HUES48 (cell line): ENCODE results near the gene GNGT2.

Experiments used
- H3K27ac ChIP-seq: one replicate; pipeline ENCODE4 v1.7.0; 2013; ENCODE audit warnings: low read depth, low read length, inconsistent platforms
- H3K27me3 ChIP-seq: 2 replicates; pipeline ENCODE4 v1.6.1; 2013; ENCODE audit warnings: mild to moderate bottlenecking, low read length; ENCODE audit not compliant: control insufficient read depth, insufficient read depth
- H3K36me3 ChIP-seq: 2 replicates; pipeline ENCODE4 v1.6.1; 2013; ENCODE audit warnings: low read length; ENCODE audit not compliant: control insufficient read depth, insufficient read depth
- H3K4me1 ChIP-seq: 2 replicates; pipeline ENCODE4 v1.6.1; 2013; ENCODE audit warnings: mild to moderate bottlenecking, low read length; ENCODE audit not compliant: control insufficient read depth, insufficient read depth
- H3K4me3 ChIP-seq: 2 replicates; pipeline ENCODE4 v1.5.1; 2013; ENCODE audit warnings: mild to moderate bottlenecking, low read depth, low read length
- H3K9ac ChIP-seq: 2 replicates; pipeline ENCODE4 v1.6.1; 2013; ENCODE audit warnings: mild to moderate bottlenecking, low read depth, low read length, moderate library complexity
- H3K9me3 ChIP-seq: 2 replicates; pipeline ENCODE4 v1.6.1; 2013; ENCODE audit warnings: low read length; ENCODE audit not compliant: control insufficient read depth, insufficient read depth

The GNGT2 gene

DNA sequence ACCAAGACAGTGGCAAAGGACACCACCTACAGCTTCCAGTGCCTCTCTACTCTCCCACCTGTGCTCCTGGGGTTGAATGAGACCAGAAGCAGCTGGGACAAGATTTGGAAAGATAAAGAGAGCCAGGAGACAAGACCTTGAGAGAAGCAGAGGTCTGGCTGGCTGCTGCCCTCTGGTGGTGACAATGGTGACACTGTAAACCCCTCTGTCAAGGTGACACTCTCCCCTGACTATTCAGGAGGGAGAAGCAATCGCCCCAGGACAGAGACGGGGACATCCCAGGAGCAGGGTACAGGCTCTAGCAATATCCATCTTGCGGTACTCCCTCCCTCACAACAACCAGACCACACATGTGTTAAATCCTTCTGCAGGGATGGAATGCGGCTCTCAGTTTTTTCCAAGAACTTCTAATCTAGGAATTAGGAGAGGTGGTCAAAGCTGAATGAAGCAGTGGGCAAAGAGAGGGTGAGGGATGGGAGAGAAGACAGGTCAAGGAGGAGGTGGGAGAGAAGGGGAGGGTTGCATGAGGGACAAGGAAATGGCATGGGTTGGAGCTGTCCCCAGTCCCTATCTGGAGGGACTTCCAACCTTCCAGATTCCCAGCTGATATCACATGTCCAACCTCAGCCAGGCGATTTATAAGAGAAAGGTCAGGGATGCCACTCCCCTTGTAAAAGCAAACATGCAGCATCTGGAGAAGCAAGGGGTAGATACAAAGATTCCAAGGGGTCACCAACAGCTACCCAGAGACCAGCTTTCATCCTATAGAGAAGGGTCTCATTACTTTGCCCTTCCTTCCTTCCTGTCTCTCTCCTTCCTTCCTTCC, 17.3 kb upstream of the GNGT2 start:
- H3K36me3 ChIP-seq: no peaks in the 10 kb centered on the region
- H3K27me3 ChIP-seq: peaks cover 82% of the 10 kb centered on the region
- no peak overlapping the region for H3K9ac ChIP-seq
- H3K27ac ChIP-seq: no peak overlapping the region
- no peaks in the 10 kb centered on the region for H3K9me3 ChIP-seq
- peaks cover 7% of the 10 kb centered on the region; the same call in 1 of the 2 replicates for H3K4me1 ChIP-seq
- no peak overlapping the region for H3K4me3 ChIP-seq

DNA sequence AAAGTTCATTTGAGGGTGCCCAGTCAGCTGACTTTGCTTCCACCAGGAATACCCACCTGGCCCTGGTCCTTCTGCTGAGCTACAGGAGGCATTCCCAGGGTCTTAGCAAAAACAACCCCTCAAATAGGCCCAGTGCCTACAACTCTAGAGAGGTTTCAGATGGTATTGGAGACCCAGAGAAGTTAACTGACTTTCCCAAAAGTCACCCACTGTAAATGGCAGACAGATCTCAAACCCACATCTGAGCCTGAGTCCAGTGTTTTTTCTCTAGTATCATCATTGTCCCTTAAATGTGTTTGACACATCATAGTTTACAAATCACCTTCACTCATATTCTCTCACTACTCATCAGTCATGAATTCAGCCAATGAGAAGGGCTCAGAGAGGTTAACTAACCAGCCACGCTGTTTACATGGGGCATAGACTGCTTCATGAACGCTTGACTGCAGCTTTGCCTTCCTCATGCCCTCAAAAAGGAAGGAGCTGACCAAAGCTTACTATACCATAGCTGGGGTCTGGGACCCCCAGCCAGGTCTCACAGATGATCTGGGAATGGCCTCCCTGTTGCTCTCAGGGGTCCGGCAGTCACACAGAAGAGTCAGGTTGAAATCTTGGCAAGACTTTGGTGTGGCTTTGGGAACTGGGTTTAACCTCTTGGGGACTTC, 16.5 kb upstream of the GNGT2 start:
- Histone ChIP-seq H3K27ac (no peak overlapping the region), H3K27me3 (peaks cover 88% of the 10 kb centered on the region), H3K4me3 (no peak overlapping the region), H3K4me1 (peaks cover 7% of the 10 kb centered on the region; the same call in 1 of the 2 replicates), H3K36me3 (no peaks in the 10 kb centered on the region), H3K9ac (no peak overlapping the region), H3K9me3 (no peaks in the 10 kb centered on the region)

DNA sequence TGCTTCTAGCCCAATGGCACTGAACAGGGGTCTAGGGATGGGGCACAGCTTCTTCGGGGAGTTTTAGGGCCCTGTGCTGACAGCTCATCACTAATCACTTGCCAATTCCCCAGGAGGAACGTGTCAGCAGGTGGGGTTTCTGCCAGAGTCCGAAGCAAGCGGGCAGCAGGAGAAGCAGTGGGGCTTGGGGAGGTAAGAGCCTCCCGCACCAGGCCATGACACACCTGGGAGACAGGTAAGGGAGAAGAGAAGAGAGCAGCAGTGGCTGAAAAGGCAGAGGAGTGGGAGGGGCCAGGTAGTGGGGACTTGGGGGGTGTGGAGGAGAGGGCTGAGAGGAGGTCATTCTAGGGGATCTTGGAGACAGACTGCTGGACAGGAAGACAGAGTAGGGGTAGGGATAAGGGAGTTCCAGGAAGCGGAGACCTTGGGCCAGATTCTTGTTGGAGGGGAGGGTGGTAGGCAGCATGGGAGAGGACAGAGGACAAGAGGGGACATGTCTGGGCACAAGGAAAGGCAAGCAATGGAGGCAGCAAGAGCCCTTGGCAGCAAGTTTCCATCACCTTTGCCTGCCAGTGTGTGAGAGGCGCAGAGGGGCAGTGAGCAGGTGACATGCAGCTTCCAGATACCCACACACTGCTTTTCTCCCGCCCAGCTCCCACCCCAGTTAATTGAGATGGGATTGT, 15.3 kb upstream of the GNGT2 start:
- peaks cover 7% of the 10 kb centered on the region; the same call in 1 of the 2 replicates for H3K4me1 ChIP-seq
- no peak overlapping the region for H3K27ac ChIP-seq
- H3K36me3 ChIP-seq: no peaks in the 10 kb centered on the region
- H3K27me3 ChIP-seq: peaks cover 78% of the 10 kb centered on the region
- H3K4me3 ChIP-seq: no peak overlapping the region
- no peaks in the 10 kb centered on the region for H3K9me3 ChIP-seq
- no peak overlapping the region for H3K9ac ChIP-seq

DNA sequence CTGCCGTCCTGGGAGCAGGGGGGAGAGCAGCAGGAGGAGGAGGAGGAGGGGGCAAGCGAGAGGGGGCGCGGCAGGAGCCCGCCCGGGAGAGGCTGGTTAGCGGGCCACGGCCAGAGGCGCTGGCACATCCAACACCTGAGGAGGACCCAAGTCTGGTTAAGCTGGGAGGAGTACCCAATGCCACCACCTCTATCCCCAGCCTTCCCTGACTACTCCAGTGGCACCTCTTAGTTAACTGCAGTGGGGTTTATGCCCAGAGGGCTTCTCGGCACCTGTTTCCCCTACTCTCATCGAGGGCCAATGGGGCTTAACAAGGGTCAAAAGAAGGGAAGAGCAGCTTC, 14.6 kb upstream of the GNGT2 start:
- Histone ChIP-seq H3K9me3 (no peaks in the 10 kb centered on the region), H3K4me3 (peak overlapping the region; percentile 53), H3K36me3 (no peaks in the 10 kb centered on the region), H3K4me1 (peaks cover 7% of the 10 kb centered on the region; the same call in 1 of the 2 replicates), H3K27ac (no peak overlapping the region), H3K9ac (no peak overlapping the region), H3K27me3 (peaks cover 72% of the 10 kb centered on the region)

DNA sequence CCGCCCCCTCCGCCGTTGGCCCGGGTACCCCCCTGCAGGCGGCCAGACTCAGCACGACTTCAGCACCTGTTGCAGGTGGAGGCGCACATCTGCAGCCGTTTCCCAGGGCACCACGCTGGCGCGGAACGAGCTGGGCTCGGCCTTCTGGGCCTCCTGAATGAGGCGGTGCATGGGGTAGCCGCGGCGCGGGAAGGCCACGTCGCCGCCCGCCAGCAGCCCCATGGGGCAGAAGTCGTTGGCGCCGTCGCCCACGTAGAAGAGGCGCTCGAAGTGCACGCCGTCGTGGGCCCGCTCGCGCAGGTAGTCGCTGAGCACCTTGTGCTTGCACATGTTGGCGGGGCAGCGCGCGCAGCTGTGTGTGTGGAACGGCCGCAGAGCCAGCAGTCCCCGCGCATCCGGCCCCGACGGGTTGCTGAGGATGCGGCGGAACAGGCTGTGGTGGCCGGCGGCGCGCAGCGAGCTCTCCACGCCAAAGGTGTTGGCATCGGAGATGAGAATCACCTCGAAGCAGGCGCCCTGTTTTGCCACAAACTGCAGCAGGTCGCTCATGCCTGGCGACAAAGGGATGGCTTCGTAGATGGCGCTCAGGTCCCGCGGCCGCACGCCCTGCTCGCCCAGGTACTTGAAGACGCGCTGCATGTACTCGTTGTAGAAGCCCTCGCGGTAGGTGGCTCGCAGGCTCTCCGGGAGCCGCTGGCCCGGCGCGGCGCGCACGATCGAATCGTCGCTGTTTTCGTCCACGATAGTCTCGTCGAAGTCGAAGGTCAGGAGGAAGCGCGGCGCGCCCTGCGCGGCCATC, 14.0 kb upstream of the GNGT2 start:
- Histone ChIP-seq H3K4me1 (peaks cover 7% of the 10 kb centered on the region; the same call in 1 of the 2 replicates), H3K36me3 (no peaks in the 10 kb centered on the region), H3K9ac (peak overlapping the region; percentile 30; the same call in 1 of the 2 replicates), H3K9me3 (no peaks in the 10 kb centered on the region), H3K4me3 (peak overlapping the region; percentile 53), H3K27me3 (peaks cover 67% of the 10 kb centered on the region), H3K27ac (no peak overlapping the region)

DNA sequence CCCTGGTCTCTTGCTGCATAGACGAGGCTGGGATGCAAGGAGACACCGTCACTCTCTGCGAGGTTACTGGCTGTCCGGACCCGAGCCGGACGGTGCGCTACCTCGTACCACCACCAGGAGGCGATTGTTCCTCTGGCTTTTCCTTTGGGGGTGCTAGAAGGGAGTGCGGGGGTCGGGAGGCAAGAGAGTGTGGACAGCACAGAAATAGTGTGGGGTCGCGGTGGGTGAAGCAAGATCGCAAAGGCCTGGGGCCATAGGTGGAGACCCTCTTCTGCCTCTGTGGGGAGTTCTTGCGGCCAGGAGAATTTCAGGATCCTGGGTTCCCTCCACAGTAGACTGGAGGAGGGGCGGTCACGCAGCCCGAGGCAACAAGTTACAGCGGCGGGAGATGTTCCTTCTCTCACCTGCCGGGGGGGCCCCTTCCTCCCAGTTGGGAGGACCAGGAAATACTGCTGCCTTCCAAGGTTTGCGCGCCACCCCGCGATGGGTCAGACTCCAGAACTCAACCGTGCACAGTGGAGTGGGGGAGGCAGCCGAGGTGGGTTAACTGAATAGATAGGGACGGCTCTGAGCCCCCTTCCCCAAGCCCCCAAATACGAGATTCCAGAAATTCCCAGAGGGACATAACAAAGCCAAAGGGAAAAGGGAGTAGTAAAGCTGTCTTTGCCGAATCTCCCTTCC, 13.3 kb upstream of the GNGT2 start:
- Histone ChIP-seq H3K4me3 (peak overlapping the region; percentile 53), H3K9ac (no peak overlapping the region), H3K27me3 (peaks cover 59% of the 10 kb centered on the region)

DNA sequence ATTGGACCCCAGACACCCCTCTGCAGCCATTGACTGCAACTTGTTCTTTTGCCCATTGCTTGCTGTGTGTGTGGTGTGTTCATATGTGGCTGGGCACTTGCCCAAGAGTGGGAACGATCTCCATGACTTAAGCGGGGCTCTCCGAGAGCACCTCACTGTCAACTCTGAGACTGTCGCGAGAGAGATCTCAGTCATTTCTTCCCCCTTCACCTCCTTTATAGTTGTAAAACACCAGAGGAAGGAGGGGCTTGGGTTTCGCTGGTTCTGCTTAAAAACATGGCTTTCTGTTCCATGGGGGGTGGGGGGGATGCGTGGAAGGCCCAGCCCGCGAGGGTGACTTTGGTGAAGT, 12.8 kb upstream of the GNGT2 start:
- Histone ChIP-seq H3K9ac (no peak overlapping the region), H3K27me3 (peaks cover 57% of the 10 kb centered on the region), H3K4me1 (peaks cover 7% of the 10 kb centered on the region; the same call in 1 of the 2 replicates), H3K9me3 (no peaks in the 10 kb centered on the region), H3K27ac (no peak overlapping the region), H3K4me3 (peak overlapping the region; percentile 53), H3K36me3 (no peaks in the 10 kb centered on the region)

More for the DNA sequence above, 13.3 kb upstream of the GNGT2 start:
- Histone ChIP-seq H3K4me1 (peaks cover 7% of the 10 kb centered on the region; the same call in 1 of the 2 replicates), H3K27ac (no peak overlapping the region), H3K9me3 (no peaks in the 10 kb centered on the region), H3K36me3 (no peaks in the 10 kb centered on the region)

DNA sequence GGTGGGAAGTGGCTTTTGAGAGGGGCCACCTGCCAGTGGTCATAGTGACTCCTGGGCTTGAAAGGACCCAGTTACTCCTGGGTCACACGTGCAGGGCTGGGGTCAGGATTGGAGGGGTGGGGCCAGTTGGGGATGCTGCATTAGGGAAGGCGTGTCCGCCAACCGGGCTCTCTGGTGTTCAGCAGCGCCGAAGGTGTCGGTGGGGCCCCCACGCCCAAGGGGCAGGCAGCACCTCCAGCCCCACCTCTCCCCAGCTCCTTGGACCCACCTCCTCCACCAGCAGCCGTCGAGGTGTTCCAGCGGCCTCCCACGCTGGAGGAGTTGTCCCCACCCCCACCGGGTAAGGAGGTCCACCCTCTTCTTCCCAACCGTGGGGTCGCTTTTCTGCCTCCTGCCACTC, 9.6 kb upstream of the GNGT2 start:
- H3K36me3 ChIP-seq: no peaks in the 10 kb centered on the region
- H3K4me3 ChIP-seq: no peak overlapping the region
- peaks cover 32% of the 10 kb centered on the region for H3K27me3 ChIP-seq
- H3K9me3 ChIP-seq: no peaks in the 10 kb centered on the region
- peaks cover 7% of the 10 kb centered on the region for H3K4me1 ChIP-seq
- no peak overlapping the region for H3K27ac ChIP-seq
- no peak overlapping the region for H3K9ac ChIP-seq

DNA sequence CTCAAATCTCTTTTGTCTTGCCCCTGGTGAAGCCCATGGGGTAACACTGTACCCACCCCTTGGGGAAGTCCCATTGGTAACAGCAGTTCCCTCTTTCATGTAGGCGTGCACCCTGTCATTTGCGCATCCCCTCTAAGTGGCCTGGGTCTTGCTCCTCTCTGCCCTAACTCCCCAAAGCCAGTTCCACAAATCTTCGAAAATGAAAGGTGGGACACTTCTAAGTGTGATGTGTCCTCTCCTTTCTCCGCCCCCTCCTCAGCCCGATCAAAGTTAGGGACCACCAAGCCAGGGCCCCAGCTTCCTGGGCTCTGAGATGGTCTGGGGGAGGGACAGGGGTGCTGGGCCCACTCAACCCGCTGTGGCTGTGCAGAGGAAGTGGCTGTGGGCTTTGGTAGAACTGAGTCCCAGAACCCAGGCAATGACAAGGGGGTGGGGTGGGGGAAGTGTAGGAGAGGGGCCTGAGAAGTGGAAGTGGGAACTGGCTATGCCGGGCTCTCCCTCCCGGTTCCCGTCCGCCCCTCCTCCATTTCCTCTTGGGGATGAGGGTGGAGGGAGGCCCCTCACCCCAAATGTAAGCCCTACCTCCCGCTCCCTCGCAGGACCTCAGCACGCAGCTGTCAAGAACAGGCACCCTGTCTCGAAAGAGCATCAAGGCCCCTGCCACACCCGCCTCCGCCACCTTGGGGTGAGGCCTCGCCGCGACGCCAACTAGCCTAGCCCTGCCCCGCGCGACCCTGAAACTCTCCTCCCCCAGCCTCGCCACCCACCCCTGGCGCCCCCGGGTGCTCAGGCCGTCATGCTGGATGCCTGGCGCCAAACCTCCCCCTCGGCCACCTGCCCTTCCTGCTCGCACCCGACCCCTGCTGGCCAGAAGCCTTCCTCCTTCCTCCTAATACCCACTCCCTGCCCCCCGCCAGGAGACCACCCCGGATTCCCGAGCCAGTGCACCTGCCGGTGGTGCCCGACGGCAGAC, 8.9 kb upstream of the GNGT2 start:
- no peak overlapping the region for H3K9ac ChIP-seq
- H3K4me1 ChIP-seq: peaks cover 7% of the 10 kb centered on the region
- no peak overlapping the region for H3K27ac ChIP-seq
- H3K36me3 ChIP-seq: no peaks in the 10 kb centered on the region
- peaks cover 24% of the 10 kb centered on the region for H3K27me3 ChIP-seq
- H3K4me3 ChIP-seq: no peak overlapping the region
- no peaks in the 10 kb centered on the region for H3K9me3 ChIP-seq
